SH-SY5Y (cell line): ENCODE data around the gene HCFC1.

Experiments
- GATA2 ChIP-seq: IDR thresholded peaks from 2 replicates; pipeline ENCODE4 v1.6.1; 2011; ENCODE audit warnings: mild to moderate bottlenecking, low read depth, low read length
- GATA3 ChIP-seq: IDR thresholded peaks from 2 replicates; pipeline ENCODE4 v1.6.1; 2011; ENCODE audit warnings: low read depth, mild to moderate bottlenecking, low read length, moderate library complexity

- TF ChIP-seq GATA3 (no peak), GATA2 (no peak)
Measured at GRCh38 chrX:153968255-153968654, 3.4 kb downstream of the HCFC1 start.
